ENCODE data around the gene ABHD6. TPM values are rescaled to one million over a fixed set of nuclear protein-coding genes. Genes with fewer than 3 reads are reported as not detected.
"Not testable (repeated sequence)": the region's sequence is repeated elsewhere in the genome, so short reads cannot be mapped to it uniquely, and the experiment has no call there.

Gene ABHD6
- total RNA-seq, 2 donors from 2014 or later = 13.2 to 16.9 TPM

DNA sequence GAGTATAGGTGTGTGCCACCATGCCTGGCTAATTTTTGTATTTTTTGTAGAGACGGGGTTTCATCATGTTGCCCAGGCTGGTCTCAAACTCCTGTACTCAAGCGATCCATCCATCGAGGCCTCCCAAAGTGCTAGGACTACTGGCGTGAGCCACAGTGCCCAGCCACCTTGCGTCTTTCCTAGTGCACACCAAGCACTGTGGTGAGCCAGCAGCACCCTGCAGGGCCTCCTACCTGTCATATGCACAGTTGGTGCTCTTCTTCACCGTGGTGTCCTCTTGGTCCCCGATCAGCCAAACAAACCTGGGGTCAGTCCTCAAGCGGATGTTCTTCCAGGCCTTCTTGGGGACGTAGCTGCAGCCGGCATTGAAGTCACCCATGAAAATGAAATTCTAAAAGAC lies 40.0 kb upstream of the ABHD6 start:
- H3K27me3 ChIP-seq (replicated peaks; ENCODE audit: insufficient read depth) = no peaks in the 10 kb centered on the region
- no peak for TF ChIP-seq POLR2AphosphoS5 (IDR thresholded peaks at IDR 0.05)
- TF ChIP-seq POLR2A (IDR thresholded peaks at IDR 0.05) = no peak
- no peak for TF ChIP-seq CTCF (IDR thresholded peaks at IDR 0.05)
- H3K9me3 ChIP-seq = no peaks in the 10 kb centered on the region
- H3K4me1 ChIP-seq (replicated peaks) = no peaks in the 10 kb centered on the region
- H3K27ac ChIP-seq = no peak overlapping the region
- intact Hi-C loops (cut with DNase I) = no loop called here
- no peaks in the 10 kb centered on the region for H3K36me3 ChIP-seq
- no peak for DNase-seq (ENCODE audit: low spot score)
- 98% methylated on average over 10 of the region's 10 CpGs for WGBS
- H3K4me3 ChIP-seq = no peak overlapping the region

DNA sequence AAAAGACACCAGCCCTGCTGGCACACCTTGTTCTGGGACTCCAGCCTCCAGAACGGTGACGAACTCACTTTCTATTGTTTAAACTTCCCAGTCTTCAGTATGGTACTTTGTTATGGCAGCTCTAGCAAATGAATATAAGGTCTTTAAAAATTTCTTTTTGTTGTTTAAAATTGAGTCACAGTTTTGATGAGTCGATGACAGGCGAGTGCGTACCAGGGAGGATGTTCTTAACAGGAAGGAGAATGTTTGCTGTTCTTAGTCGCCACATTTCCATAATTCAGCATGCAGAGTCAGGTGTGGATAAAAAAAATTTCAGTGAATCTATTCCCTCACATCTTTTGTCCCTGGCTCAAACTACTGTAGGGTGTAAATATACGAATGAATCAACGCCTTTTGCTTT lies 39.2 kb upstream of the ABHD6 start:
- H3K27me3 ChIP-seq (replicated peaks; ENCODE audit: insufficient read depth) = no peaks in the 10 kb centered on the region
- intact Hi-C loops (cut with DNase I) = no loop called here
- WGBS = 80% methylated on average over 8 of the region's 8 CpGs
- H3K27ac ChIP-seq = no peak overlapping the region
- no peak for TF ChIP-seq POLR2A (IDR thresholded peaks at IDR 0.05)
- TF ChIP-seq POLR2AphosphoS5 (IDR thresholded peaks at IDR 0.05) = no peak
- TF ChIP-seq CTCF (IDR thresholded peaks at IDR 0.05) = no peak
- H3K9me3 ChIP-seq = no peaks in the 10 kb centered on the region
- no peaks in the 10 kb centered on the region for H3K4me1 ChIP-seq (replicated peaks)
- H3K36me3 ChIP-seq = no peaks in the 10 kb centered on the region
- DNase-seq (ENCODE audit: low spot score) = no peak
- no peak overlapping the region for H3K4me3 ChIP-seq

DNA sequence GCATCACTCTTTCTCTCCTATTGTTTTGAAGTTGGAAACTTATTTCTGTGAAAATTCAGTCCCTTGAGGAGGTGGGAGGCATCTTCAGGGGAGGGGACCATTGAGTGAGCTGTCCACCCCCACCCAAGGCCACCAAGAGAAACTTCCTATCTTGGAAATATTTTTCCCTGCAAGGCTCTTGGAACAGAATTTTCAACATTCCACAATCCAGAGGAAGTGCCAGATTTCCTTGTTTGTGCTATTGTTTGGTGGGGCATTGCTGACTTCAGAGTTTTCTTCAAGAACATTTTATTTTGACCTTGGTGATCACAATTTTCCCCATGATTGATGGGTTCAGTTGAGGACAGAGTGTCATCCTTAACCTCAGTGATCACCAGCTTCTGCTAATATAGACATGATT lies 38.8 kb upstream of the ABHD6 start:
- Histone ChIP-seq H3K36me3 (no peaks in the 10 kb centered on the region), H3K9me3 (no peaks in the 10 kb centered on the region), H3K4me1 (replicated peaks) (no peaks in the 10 kb centered on the region), H3K4me3 (no peak overlapping the region), H3K27ac (no peak overlapping the region), H3K27me3 (replicated peaks; ENCODE audit: insufficient read depth) (no peaks in the 10 kb centered on the region)
- TF ChIP-seq POLR2A (IDR thresholded peaks at IDR 0.05) (no peak), CTCF (IDR thresholded peaks at IDR 0.05) (no peak), POLR2AphosphoS5 (IDR thresholded peaks at IDR 0.05) (no peak)
- intact Hi-C loops (cut with DNase I) = no loop called here
- DNase-seq (ENCODE audit: low spot score) = no peak

DNA sequence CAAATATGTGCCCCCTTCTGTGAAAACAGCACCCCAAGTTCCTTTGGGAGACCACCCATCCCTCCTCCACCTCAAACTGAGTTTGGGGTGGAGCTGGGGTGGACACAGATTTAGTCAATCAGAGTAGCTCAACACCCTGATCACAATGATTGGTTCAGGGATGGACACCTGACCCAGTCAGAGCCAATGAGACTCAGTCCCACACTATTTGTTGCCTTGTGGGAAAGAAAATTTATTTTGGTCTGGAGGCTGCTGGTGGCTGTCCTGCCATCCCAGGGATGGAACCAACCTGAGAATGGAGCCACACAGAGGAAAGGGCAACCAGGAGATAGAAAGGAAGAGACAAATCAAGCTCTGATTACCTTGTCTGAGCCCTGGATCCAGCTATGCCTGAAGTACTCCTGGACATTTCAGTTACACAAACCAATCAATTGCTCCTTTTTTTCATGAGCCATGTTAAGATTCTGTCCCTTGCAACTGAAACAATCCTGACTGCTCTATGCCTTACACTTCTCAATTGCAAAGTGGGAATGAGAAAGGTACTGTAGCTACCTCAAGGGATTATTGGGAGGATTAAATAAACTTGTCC lies 37.4 kb upstream of the ABHD6 start:
- intact Hi-C loops (cut with DNase I) = no loop called here
- no peaks in the 10 kb centered on the region for H3K27me3 ChIP-seq (replicated peaks; ENCODE audit: insufficient read depth)
- H3K4me1 ChIP-seq (replicated peaks) = no peaks in the 10 kb centered on the region
- H3K4me3 ChIP-seq = no peak overlapping the region
- TF ChIP-seq CTCF (IDR thresholded peaks at IDR 0.05) (no peak), POLR2AphosphoS5 (IDR thresholded peaks at IDR 0.05) (no peak), POLR2A (IDR thresholded peaks at IDR 0.05) (no peak)
- H3K36me3 ChIP-seq = no peaks in the 10 kb centered on the region
- H3K27ac ChIP-seq = no peak overlapping the region
- no peaks in the 10 kb centered on the region for H3K9me3 ChIP-seq
- no peak for DNase-seq (ENCODE audit: low spot score)

DNA sequence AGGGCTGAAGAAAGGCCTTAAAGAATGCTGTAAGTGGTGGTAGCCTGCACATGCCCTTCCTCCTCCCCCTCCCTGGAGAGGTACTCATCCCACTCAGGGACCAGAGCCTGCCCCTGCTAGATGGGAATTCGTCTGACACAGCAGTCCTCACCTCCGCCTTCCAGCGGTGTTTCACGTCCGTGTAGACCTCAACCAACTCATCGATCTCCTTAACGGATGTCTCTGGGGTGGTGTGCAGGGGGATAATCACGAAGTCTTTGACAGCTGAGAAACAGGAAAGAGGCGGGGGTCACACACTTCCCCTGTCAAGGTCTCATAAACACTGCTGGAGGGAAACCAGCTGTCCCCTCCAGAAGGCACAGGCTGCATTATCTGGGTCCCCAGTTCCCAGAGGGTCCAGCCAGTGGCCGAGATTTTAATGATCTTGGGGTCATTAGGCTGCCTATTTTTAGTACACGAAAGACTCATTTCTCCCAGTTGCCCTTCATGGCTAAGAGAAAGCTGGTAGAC lies 36.7 kb upstream of the ABHD6 start:
- H3K27me3 ChIP-seq (replicated peaks; ENCODE audit: insufficient read depth) = no peaks in the 10 kb centered on the region
- H3K4me1 ChIP-seq (replicated peaks) = no peaks in the 10 kb centered on the region
- H3K27ac ChIP-seq = no peak overlapping the region
- TF ChIP-seq POLR2A (IDR thresholded peaks at IDR 0.05) = no peak
- no peak for TF ChIP-seq POLR2AphosphoS5 (IDR thresholded peaks at IDR 0.05)
- no peaks in the 10 kb centered on the region for H3K36me3 ChIP-seq
- no peaks in the 10 kb centered on the region for H3K9me3 ChIP-seq
- 42% methylated on average over 11 of the region's 11 CpGs for WGBS
- no peak for DNase-seq (ENCODE audit: low spot score)
- intact Hi-C loops (cut with DNase I) = no loop called here
- H3K4me3 ChIP-seq = no peak overlapping the region

DNA sequence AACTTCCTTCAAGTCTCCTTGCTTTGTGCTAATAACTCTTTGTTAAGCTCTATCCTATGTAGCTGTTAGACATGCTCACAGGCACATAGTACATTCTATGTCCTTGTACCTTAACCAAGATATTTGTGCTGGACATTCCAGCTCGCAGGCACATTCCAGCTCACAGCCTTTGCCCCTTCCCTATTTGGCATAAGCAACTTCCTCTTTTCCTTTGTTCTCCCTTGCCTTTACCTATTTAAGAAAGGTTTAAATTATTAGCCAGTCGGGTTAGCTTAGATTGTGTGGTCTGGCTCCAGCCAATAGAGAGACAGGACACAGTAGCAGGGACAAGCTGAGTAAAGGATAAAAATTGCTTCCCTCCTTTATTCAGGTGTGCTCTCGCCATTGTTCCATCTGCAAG lies 36.1 kb upstream of the ABHD6 start:
- H3K27me3 ChIP-seq (replicated peaks; ENCODE audit: insufficient read depth); H3K27ac ChIP-seq; H3K4me1 ChIP-seq (replicated peaks); H3K36me3 ChIP-seq; H3K9me3 ChIP-seq; intact Hi-C loops (cut with DNase I); H3K4me3 ChIP-seq; DNase-seq (ENCODE audit: low spot score): not testable (repeated sequence)
- 71% methylated on average over 3 of the region's 3 CpGs for WGBS

All from prostate gland (tissue), 2 donors.